Smooth muscle cell (in vitro differentiated cells): ENCODE measurements around the gene CAPN9. TPM values are rescaled to one million over a fixed set of nuclear protein-coding genes. Genes with fewer than 3 reads are reported as not detected.

Experiments used
- DNase-seq: peaks from one replicate; lab custom pipeline; 2025; ENCODE audit not compliant: unreplicated experiment; lab: John Stamatoyannopoulos, UW
- H2AFZ ChIP-seq: fragments of 200-600 bp; sonication (generic); 2 replicates; pipeline ENCODE4 v1.6.0; 2016; ENCODE audit warnings: antibody characterized with exemption, low read depth, mild to moderate bottlenecking
- H3F3A ChIP-seq: fragments of 200-600 bp; sonication (generic); 2 replicates; pipeline ENCODE4 v1.6.0; 2017; ENCODE audit warnings: antibody characterized with exemption, low read depth
- H3K27ac ChIP-seq: fragments of 200-600 bp; sonication (generic); 2 replicates; pipeline ENCODE4 v1.5.1; 2016; ENCODE audit warnings: low read depth, mild to moderate bottlenecking
- H3K27me3 ChIP-seq: fragments of 200-600 bp; sonication (generic); 2 replicates; pipeline ENCODE4 v1.6.1; 2016; ENCODE audit warnings: low read depth, mild to moderate bottlenecking
- H3K36me3 ChIP-seq: fragments of 200-600 bp; sonication (generic); 2 replicates; pipeline ENCODE4 v1.5.1; 2016; ENCODE audit warnings: low read depth
- H3K4me1 ChIP-seq: fragments of 200-600 bp; sonication (generic); 2 replicates; pipeline ENCODE4 v1.5.1; 2016; ENCODE audit warnings: low read depth
- H3K4me2 ChIP-seq: fragments of 200-600 bp; sonication (generic); 2 replicates; pipeline ENCODE4 v1.6.0; 2016; ENCODE audit warnings: mild to moderate bottlenecking
- H3K4me3 ChIP-seq: fragments of 200-600 bp; sonication (generic); 2 replicates; pipeline ENCODE4 v1.5.1; 2016; ENCODE audit warnings: mild to moderate bottlenecking
- H3K79me2 ChIP-seq: fragments of 200-600 bp; sonication (generic); 2 replicates; pipeline ENCODE4 v1.6.0; 2016; ENCODE audit warnings: low read depth, mild to moderate bottlenecking
- H3K9ac ChIP-seq: fragments of 200-600 bp; sonication (generic); 2 replicates; pipeline ENCODE4 v1.6.0; 2016; ENCODE audit warnings: low read depth
- H3K9me3 ChIP-seq: fragments of 200-600 bp; sonication (generic); replicated peaks from 2 replicates; pipeline ENCODE4 v1.5.1; 2016; ENCODE audit warnings: low read depth
- H4K20me1 ChIP-seq: fragments of 200-600 bp; sonication (generic); 2 replicates; pipeline ENCODE4 v1.6.0; 2016; ENCODE audit warnings: low read depth
- CTCF ChIP-seq: fragments of 200-600 bp; sonication (generic); IDR thresholded peaks from 2 replicates; pipeline ENCODE4 v1.5.1; 2017; ENCODE audit warnings: borderline replicate concordance, mild to moderate bottlenecking, antibody characterized with exemption; ENCODE audit not compliant: insufficient read depth, poor library complexity, severe bottlenecking
- WGBS: methylation state at CpG from one replicate; pipeline ENCODE4 v1.1.7; 2016; ENCODE audit warnings: low lambda C conversion rate; 5-methylcytosine and 5-hydroxymethylcytosine counted together
- polyA plus RNA-seq: library from polyadenylated mRNA; unstranded; fragments of >200 nt; fragmentation: Nextera tagmentation; extraction: Ambion mirVana; gene quantifications from 2 replicates; pipeline ENCODE4 v1.2.1, GENCODE V29; 2016
- total RNA-seq: library from RNA; depleted of rRNA; stranded (reverse); fragments of >200 nt; gene quantifications from 2 replicates; pipeline ENCODE4 v1.2.3, GENCODE V29; 2014

The CAPN9 gene
- total and polyA plus RNA-seq, 2 experiments from 2014 or later: not detected

- Histone ChIP-seq H4K20me1 (no peaks in the 10 kb centered on the region), H2AFZ (no peak overlapping the region), H3K27ac (no peak overlapping the region), H3K4me3 (no peak overlapping the region), H3K9ac (no peak overlapping the region), H3K36me3 (no peaks in the 10 kb centered on the region), H3K9me3 (no peaks in the 10 kb centered on the region), H3K4me1 (no peaks in the 10 kb centered on the region), H3F3A (no peaks in the 10 kb centered on the region), H3K4me2 (no peak overlapping the region), H3K27me3 (no peaks in the 10 kb centered on the region), H3K79me2 (no peaks in the 10 kb centered on the region)
- DNase-seq: no peak
- TF ChIP-seq CTCF: no peak
- 87% methylated on average over 5 of the region's 5 CpGs for WGBS
Measured at GRCh38 chr1:230730977-230731376, 16.2 kb upstream of the CAPN9 start.

- Histone ChIP-seq H3F3A (no peaks in the 10 kb centered on the region), H3K9me3 (no peaks in the 10 kb centered on the region), H3K4me3 (no peak overlapping the region), H3K36me3 (no peaks in the 10 kb centered on the region), H4K20me1 (no peaks in the 10 kb centered on the region), H3K4me1 (no peaks in the 10 kb centered on the region), H3K9ac (no peak overlapping the region), H3K27me3 (no peaks in the 10 kb centered on the region), H3K27ac (no peak overlapping the region), H3K79me2 (no peaks in the 10 kb centered on the region), H2AFZ (no peak overlapping the region), H3K4me2 (no peak overlapping the region)
- 77% methylated on average over 1 of the region's 2 CpGs for WGBS
- TF ChIP-seq CTCF: no peak
- no peak for DNase-seq
Measured at GRCh38 chr1:230735447-230735846, 11.7 kb upstream of the CAPN9 start.

GRCh38 chr1:230737622-230738262 lies 9.4 kb upstream of the CAPN9 start:
- Histone ChIP-seq H3K4me3 (no peak overlapping the region), H2AFZ (no peak overlapping the region), H3K27ac (no peak overlapping the region), H3K79me2 (no peaks in the 10 kb centered on the region), H3F3A (no peaks in the 10 kb centered on the region), H3K9me3 (no peaks in the 10 kb centered on the region), H3K9ac (no peak overlapping the region), H3K4me2 (no peak overlapping the region), H3K4me1 (no peaks in the 10 kb centered on the region), H3K36me3 (no peaks in the 10 kb centered on the region), H4K20me1 (no peaks in the 10 kb centered on the region), H3K27me3 (no peaks in the 10 kb centered on the region)
- DNase-seq: no peak
- WGBS: 89% methylated on average over 3 of the region's 3 CpGs
- TF ChIP-seq CTCF: no peak
